MCF 10A (cell line): ENCODE results near the gene MITF. TPM values are rescaled to one million over a fixed set of nuclear protein-coding genes. Genes with fewer than 3 reads are reported as not detected.

Experiments
- Bru-seq: library from RNA; stranded (reverse); fragments of 400-500 nt; gene quantifications from one replicate; lab custom pipeline; 2021; lab: Mats Ljungman, UMichigan
- BruChase-seq, 2 experiments: library from RNA; stranded (reverse); fragments of 400-500 nt; gene quantifications; one replicate each; lab custom pipeline; 2021; lab: Mats Ljungman, UMichigan
- BruUV-seq: library from RNA; stranded (reverse); fragments of 400-500 nt; replicated peaks from 2 replicates; lab custom pipeline; 2021; lab: Mats Ljungman, UMichigan
- CTCF ChIA-PET: fragments of 300-600 bp; sonication (Branson Sonifier 250); formaldehyde crosslinking; extraction: SDS; loops from one replicate; lab custom pipeline; 2021; ENCODE audit warnings: antibody characterized with exemption, inconsistent platforms; lab: Yijun Ruan, JAX
- POLR2A ChIA-PET: fragments of 300-600, 350-650 bp; sonication (Branson Sonifier 250); formaldehyde crosslinking; extraction: SDS; loops from one replicate; lab custom pipeline; 2020; ENCODE audit warnings: antibody characterized with exemption, inconsistent platforms; lab: Yijun Ruan, JAX
- DNase-seq: peaks from one replicate; pipeline ENCODE4 v3.0.0-alpha.2; 2018; ENCODE audit not compliant: unreplicated experiment
- H3K27ac Mint-ChIP-seq: one replicate; pipeline ENCODE4 v1.8.0; 2022; ENCODE audit warnings: mild to moderate bottlenecking, low read depth, mixed read lengths; ENCODE audit not compliant: unreplicated experiment
- H3K27me3 Mint-ChIP-seq: one replicate; pipeline ENCODE4 v1.8.0; 2022; ENCODE audit warnings: mixed read lengths; ENCODE audit not compliant: insufficient read depth, unreplicated experiment
- H3K36me3 Mint-ChIP-seq: one replicate; pipeline ENCODE4 v1.8.0; 2022; ENCODE audit warnings: mild to moderate bottlenecking, moderate library complexity, mixed read lengths; ENCODE audit not compliant: insufficient read depth, unreplicated experiment
- H3K4me1 Mint-ChIP-seq: one replicate; pipeline ENCODE4 v1.8.0; 2022; ENCODE audit warnings: mixed read lengths; ENCODE audit not compliant: insufficient read depth, unreplicated experiment
- H3K4me3 Mint-ChIP-seq: one replicate; pipeline ENCODE4 v1.8.0; 2022; ENCODE audit warnings: mild to moderate bottlenecking, moderate library complexity, mixed read lengths; ENCODE audit not compliant: unreplicated experiment
- H3K9me3 Mint-ChIP-seq: one replicate; pipeline ENCODE4 v1.8.0; 2022; ENCODE audit warnings: mixed read lengths; ENCODE audit not compliant: unreplicated experiment
- intact Hi-C: fragments of 100-400 bp; cut with micrococcal nuclease; formaldehyde crosslinking; loops from 2 replicates; pipeline ENCODE4 v1.14.1; 2022
- long read RNA-seq: library from polyadenylated mRNA; stranded (forward); transcript quantifications from one replicate; pipeline ENCODE4 v2.0.0, GENCODE V29; 2022
- total RNA-seq: library from RNA; stranded (reverse); gene quantifications from 2 replicates; pipeline ENCODE4 v1.2.3, GENCODE V29; 2022
- TF ChIP-seq, protein P1 (sequence below): fragments of 200-600 bp; IDR thresholded peaks from one replicate; pipeline ENCODE4 v1.8.0; 2022; ENCODE audit warnings: antibody characterized with exemption, mild to moderate bottlenecking; ENCODE audit not compliant: unreplicated experiment

The MITF gene, protein sequence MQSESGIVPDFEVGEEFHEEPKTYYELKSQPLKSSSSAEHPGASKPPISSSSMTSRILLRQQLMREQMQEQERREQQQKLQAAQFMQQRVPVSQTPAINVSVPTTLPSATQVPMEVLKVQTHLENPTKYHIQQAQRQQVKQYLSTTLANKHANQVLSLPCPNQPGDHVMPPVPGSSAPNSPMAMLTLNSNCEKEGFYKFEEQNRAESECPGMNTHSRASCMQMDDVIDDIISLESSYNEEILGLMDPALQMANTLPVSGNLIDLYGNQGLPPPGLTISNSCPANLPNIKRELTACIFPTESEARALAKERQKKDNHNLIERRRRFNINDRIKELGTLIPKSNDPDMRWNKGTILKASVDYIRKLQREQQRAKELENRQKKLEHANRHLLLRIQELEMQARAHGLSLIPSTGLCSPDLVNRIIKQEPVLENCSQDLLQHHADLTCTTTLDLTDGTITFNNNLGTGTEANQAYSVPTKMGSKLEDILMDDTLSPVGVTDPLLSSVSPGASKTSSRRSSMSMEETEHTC
- total RNA-seq (7.4 and 16.1 TPM in 2 replicates), Bru-seq, nascent RNA (percentile 54 among the genes with signal in this experiment), BruChase-seq, experiment 1, labeled RNA remaining after a 6-hour chase (percentile 44 among the genes with signal in this experiment), BruChase-seq, experiment 2, labeled RNA remaining after a 2-hour chase (percentile 44 among the genes with signal in this experiment)
- long read RNA-seq, full-length matches to known transcripts = 20 of 31 reads
- long read RNA-seq, partial matches to known transcripts = 2 of 31 reads
- long read RNA-seq, other reads (novel, unspliced or antisense) = 9 of 31 reads

DNA sequence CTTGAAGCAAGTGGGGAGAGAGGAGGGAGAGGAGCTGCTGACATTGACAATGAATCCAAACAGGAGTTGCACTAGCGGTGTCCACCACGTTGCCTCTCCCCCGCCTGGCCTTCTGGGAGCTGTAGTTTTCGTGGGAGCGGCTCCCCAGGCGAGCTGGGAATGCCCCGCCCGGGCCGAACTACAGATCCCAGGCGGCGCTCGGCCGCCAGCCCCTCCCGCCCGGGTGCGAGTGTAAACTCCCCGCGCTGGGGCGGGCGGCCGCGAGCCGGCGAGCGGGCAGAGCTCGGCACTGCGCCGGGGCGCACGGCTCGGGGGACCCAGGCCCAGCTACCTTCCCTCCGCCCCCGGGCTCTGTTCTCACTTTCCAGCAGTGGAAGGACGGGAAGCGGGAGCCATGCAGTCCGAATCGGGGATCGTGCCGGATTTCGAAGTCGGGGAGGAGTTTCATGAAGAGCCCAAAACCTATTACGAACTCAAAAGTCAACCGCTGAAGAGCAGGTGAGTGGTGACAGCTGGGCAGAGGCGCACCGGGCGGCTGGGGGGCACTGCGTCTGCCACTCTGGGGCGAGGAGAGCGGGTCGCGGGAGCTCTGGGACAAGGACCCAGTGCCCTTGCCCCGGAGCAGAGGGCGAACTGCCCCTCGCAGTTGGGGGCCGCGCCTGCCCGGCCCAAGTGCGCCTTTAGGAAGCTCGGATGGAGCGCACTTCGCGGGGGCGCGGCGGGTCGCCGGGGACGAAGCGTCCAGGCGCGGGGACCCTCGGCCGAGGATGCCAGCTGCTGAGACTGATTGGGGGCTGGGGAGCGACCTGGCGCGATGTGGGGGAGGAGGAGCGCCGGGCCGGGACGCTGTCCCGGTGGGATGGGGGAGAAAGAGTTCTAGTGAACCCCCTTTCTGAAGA, at the start of gene MITF:
Gene MITF (plus strand): TSS at position 261 of the 899 bp plus-strand sequence. CDS start 134 bp downstream, at position 395.
- BruUV-seq = no TSS peak
- CTCF ChIA-PET = interaction anchor here (0.6 to 2.9 kb wide), 16 partner anchors 10 to 807 kb away, joined by 3 to 23 read pairs (median 3); partner anchors contain the start of gene TAFA4
- TF ChIP-seq, protein P1, sequence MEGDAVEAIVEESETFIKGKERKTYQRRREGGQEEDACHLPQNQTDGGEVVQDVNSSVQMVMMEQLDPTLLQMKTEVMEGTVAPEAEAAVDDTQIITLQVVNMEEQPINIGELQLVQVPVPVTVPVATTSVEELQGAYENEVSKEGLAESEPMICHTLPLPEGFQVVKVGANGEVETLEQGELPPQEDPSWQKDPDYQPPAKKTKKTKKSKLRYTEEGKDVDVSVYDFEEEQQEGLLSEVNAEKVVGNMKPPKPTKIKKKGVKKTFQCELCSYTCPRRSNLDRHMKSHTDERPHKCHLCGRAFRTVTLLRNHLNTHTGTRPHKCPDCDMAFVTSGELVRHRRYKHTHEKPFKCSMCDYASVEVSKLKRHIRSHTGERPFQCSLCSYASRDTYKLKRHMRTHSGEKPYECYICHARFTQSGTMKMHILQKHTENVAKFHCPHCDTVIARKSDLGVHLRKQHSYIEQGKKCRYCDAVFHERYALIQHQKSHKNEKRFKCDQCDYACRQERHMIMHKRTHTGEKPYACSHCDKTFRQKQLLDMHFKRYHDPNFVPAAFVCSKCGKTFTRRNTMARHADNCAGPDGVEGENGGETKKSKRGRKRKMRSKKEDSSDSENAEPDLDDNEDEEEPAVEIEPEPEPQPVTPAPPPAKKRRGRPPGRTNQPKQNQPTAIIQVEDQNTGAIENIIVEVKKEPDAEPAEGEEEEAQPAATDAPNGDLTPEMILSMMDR = no peak
- no peaks in the 10 kb centered on the region for H3K36me3 Mint-ChIP-seq
- intact Hi-C loops = loop anchor here (1.0 kb wide), 2 partner anchors 48 to 53 kb away; no protein-coding TSS in a partner anchor
- H3K4me1 Mint-ChIP-seq = peaks cover 13% of the 10 kb centered on the region
- POLR2A ChIA-PET = interaction anchor here (0.6 to 3.3 kb wide), 38 partner anchors 8 to 717 kb away, joined by 3 to 25 read pairs (median 4); no protein-coding TSS in a partner anchor
- H3K27me3 Mint-ChIP-seq = peaks cover 16% of the 10 kb centered on the region
- peak; percentile 93 for DNase-seq
- peak within 1 kb of the TSS; percentile 75 for H3K4me3 Mint-ChIP-seq
- H3K9me3 Mint-ChIP-seq = no peaks in the 10 kb centered on the region
- H3K27ac Mint-ChIP-seq = peak within 1 kb of the TSS; percentile 70

DNA sequence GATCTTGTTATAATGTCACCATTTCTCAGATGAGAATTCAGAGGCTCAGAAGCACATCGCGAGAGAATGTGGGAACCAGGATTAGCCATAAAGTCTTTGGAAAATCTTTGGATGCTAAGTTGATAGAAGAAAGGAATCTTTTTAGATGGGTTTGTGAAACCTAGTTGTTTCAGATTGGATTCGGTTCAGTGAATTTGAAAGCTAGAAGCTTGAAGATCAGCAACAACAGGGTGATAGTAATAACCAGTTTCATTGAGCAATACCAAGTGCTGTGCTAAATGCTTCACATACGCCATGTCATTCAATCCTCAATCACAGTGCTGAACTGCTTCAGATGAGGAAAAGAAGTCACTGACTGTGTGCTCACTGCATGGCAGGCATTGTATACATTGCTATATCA, 47.4 kb upstream of the MITF start:
- CTCF ChIA-PET = interaction anchor here (0.6 to 11.3 kb wide), 53 partner anchors 8 to 372 kb away, joined by 3 to 235 read pairs (median 5); partner anchors contain the start of gene MITF
- H3K9me3 Mint-ChIP-seq = no peaks in the 10 kb centered on the region
- peaks cover 6% of the 10 kb centered on the region for H3K4me1 Mint-ChIP-seq
- TF ChIP-seq, protein P1 = no peak
- intact Hi-C loops = loop anchor here (1.0 kb wide), 4 partner anchors 47 to 256 kb away; partner anchors contain the start of gene MITF
- H3K4me3 Mint-ChIP-seq = no peak overlapping the region
- BruUV-seq = no TSS peak
- H3K27ac Mint-ChIP-seq = no peak overlapping the region
- DNase-seq = no peak
- H3K27me3 Mint-ChIP-seq = no peaks in the 10 kb centered on the region
- H3K36me3 Mint-ChIP-seq = no peaks in the 10 kb centered on the region
- POLR2A ChIA-PET = interaction anchor here (1.1 to 5.3 kb wide), 5 partner anchors 47 to 164 kb away, joined by 3 to 24 read pairs (median 4); partner anchors contain the start of gene MITF

DNA sequence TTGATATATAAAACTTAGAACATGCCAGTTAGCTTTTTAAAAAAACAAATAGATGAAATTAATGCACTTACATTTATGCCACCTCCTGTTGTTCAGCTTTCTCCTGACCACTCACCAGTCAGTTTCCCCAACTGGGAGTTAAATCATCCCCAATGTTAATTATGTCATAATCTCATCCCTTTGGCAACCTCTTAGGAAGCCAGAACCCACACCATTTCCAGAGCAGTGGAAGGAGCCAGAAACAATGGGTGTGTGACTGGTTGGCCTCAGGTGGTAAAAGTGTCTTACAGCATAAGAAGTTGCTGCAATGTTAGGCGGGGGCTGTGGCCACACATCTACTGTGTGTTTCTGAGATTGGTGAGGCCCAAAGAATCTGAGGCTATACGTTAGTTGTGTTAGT, 46.5 kb upstream of the MITF start:
- H3K4me1 Mint-ChIP-seq = peaks cover 6% of the 10 kb centered on the region
- H3K4me3 Mint-ChIP-seq = no peak overlapping the region
- CTCF ChIA-PET = interaction anchor here (0.6 to 11.3 kb wide), 22 partner anchors 9 to 260 kb away, joined by 3 to 235 read pairs (median 4); no protein-coding TSS in a partner anchor
- peak overlapping the region; percentile 57 for H3K27ac Mint-ChIP-seq
- H3K9me3 Mint-ChIP-seq = no peaks in the 10 kb centered on the region
- BruUV-seq = no TSS peak
- TF ChIP-seq, protein P1 = no peak
- POLR2A ChIA-PET = interaction anchor here (1.1 to 5.3 kb wide), 4 partner anchors 89 to 163 kb away, joined by 3 to 24 read pairs (median 4); no protein-coding TSS in a partner anchor
- no peaks in the 10 kb centered on the region for H3K36me3 Mint-ChIP-seq
- intact Hi-C loops = no loop called here
- peak; percentile 44 for DNase-seq
- H3K27me3 Mint-ChIP-seq = no peaks in the 10 kb centered on the region
